T-helper 1 cell (primary cell): Measurements from ENCODE around the gene SSH2.
"Not testable (repeated sequence)": the region's sequence is repeated elsewhere in the genome, so short reads cannot be mapped to it uniquely, and the experiment has no call there.

Source experiments
- DNase-seq, 5 donors: peaks; one replicate each; pipeline ENCODE4 v3.0.0-alpha.2; 2012 to 2020

SSH2 gene

GRCh38 chr17:29870836-29871465 lies 59.1 kb downstream of the SSH2 start:
- no peak for DNase-seq

DNA sequence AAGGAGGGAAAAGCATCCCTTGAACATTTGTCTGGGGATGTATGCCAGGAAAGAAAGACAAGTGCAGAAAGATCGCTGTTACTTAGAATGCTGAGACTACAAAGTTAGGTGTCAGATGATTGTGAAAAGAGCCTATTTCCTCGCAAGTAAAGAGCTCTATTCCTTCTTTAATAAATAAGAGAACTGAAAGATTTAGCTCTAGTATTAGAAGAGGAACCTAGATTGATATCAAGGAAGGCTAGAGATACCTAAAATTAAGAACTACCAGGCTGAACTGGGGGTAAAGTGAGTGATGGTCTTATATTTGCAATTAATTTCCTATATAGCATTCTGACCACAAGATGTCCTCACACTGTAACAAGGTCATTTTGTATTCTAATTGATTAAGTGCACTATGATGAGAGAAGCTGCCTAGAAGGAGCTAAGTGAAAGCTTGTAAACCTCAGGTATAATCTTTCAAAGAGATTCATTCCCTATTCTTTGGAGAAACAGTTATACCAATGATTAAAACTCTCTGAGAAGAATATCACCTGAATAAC lies 62.3 kb downstream of the SSH2 start:
- DNase-seq, result no peak

DNA sequence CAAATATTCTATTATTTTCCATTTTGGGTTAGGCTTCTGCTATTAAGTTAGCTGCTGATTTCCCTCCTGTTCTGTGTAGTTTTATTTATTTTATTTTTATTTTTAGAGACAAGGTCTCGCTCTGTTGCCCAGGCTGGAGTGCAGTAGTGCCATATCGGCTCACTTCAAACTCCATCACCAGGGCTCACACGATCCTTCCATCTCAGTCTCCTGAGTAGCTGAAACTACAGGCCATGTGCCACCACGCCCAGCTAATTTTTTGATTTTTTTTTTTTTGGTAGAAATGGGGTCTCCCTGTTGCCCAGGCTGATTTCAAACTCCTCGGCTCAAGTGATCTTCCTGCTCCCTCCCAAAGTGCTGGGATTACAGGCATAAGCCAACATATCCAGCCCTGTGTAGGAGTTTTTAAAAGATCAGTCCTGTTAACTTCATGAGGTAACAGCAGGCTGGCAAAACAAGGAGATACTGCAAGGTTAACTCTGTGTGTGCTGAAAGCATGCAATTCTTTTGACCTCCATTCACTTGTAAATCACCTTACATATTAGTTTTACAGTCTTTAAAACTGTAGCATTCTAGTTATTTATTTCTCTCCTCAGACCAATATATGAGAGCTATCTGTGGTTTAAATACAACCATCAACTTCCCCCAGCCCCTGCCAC lies 63.2 kb downstream of the SSH2 start:
- DNase-seq, result no peak

DNA sequence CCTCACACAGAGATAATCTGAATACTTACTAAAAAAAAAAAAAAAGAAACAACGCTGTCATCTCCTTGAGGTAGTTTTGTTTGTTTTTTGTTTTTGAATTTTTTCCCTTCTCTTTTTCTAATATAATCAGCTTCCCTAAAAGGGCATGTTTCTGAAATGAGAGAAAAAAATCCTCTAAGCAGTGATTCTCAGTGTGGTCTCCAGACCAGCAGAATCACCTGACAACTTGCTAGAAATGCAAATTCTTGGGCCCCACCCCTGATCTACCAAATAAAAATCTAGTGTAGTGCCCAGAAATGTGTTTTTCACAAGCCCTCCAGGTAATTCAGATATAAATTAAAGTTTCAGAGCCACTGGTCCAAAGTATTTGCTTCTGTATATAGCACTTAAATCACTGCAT lies 65.4 kb downstream of the SSH2 start:
- no peak for DNase-seq

GRCh38 chr17:29864123-29864522 lies 65.9 kb downstream of the SSH2 start:
- DNase-seq, result not testable (repeated sequence)

DNA sequence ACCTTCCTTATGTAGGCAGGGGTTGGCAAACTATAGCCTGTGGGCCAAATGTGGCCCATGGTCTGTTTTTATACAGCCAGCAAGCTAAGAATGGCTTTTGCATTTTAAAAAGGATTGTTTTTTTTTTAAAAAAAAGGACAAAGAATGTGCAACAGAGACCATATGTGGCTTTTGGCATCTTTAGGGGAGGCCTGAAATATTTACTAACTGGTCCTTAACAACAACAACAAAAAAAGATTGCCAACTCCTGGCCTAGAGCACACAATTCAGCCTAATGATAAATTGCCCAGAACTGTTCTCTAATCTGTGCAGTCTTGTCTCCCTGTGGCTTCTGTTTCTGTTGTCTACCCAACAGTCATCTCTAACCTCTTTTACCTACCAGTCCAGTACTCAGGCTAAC lies 67.1 kb downstream of the SSH2 start:
- DNase-seq, result no peak

GRCh38 chr17:29862127-29862526 lies 67.9 kb downstream of the SSH2 start:
- no peak for DNase-seq

GRCh38 chr17:29859445-29859844 lies 70.6 kb downstream of the SSH2 start:
- not testable (repeated sequence) for DNase-seq

- DNase-seq, result no peak
Observed at GRCh38 chr17:29857823-29858222, 72.2 kb downstream of the SSH2 start.

- DNase-seq, result not testable (repeated sequence)
Observed at GRCh38 chr17:29857105-29857504, 72.9 kb downstream of the SSH2 start.

DNA sequence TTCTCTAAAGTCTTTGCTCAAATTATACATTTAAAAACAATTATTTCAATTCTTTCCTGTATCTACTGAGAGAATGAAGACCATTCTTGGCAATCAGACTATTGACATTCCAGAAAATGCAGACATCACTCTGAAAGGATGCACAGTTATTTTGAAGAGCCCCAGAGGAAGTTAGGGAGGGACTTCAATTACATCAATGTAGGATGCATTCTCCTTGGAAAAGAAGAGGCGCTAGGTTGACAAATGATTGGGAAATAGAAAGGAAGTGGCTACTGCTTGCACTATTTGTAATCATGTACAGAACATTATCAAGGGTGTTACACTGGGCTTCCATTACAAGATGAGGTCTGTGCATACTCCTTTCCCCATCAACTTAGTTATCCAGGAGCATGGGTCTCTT lies 74.3 kb downstream of the SSH2 start:
- DNase-seq, result no peak

DNA sequence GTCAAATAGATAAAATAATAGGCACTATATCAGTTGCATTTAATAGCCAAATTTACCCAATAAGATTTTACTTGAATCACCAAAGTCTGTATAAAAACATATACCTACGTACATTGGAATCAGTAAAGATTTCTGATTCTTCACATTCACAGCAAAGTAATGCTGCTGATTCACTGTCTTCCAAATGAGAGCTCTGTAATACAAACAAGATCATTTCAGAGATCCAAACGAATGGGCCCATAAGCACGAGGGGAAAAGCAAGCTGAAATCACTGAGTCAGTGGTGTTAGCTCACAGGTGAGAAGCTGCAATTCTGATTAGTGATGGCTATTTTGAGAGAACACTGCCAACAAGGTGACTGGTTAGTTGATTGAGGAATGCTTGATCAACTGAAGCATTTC lies 81.3 kb downstream of the SSH2 start:
- no peak for DNase-seq

DNA sequence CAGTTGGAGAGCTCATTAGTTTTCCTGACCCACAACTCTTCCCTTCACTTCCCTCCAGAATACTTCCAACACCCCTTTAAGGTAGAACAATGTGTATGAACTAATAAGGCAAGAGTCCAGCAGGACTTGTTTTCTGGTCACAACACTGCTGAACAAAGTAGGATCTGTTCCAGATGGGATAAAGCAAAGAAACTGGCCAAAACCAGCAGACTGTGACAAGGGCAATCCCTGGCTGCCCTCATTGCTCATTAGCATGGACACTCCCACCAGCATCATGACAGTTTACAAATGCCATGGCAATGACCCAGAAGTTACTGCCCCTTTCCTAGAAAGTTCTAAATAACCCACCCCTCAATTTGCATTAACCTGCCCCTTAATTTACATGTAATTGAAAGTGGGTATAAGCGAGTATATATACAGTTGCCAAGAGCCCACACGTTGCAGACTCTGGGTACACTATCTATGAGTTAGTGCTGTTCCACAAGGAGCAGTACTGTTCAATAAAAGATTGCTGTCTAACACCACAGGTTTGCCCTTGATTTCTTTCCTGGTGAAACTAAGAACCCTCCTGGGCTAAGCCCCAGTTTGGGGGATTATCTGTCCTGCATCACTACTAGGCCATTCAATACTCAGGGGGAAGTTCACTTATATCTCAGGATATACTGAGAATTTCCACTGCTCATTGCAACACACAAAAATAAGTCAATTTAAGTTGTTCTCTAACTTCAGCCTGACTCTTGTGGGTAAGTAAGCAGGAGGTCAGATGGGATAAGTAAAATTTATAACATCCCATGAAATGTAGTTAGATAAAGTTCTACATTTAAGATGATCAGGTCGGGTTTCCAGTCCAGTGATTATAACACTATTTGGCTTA lies 82.3 kb downstream of the SSH2 start:
- no peak for DNase-seq

- no peak for DNase-seq
Observed at GRCh38 chr17:29847118-29847517, 82.9 kb downstream of the SSH2 start.

DNA sequence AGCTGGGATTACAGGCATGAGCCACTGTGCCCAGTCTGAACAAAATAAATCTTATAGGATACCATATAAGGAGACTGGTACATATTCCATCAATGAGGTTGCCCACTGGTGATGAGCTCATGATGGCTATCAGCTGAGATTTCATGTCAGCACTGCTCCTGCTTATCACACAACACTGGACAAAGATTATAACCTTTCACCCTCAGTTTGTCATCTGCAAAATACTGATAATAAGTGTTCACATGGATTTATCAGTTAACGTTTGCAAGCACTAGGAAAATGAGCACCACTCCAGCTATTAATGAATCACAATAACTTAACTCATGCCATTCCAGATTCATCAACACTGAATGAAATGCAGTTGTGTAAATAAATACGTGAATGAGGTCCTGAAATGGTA lies 83.7 kb downstream of the SSH2 start:
- DNase-seq, result no peak

GRCh38 chr17:29844339-29845048 lies 85.5 kb downstream of the SSH2 start:
- no peak for DNase-seq

DNA sequence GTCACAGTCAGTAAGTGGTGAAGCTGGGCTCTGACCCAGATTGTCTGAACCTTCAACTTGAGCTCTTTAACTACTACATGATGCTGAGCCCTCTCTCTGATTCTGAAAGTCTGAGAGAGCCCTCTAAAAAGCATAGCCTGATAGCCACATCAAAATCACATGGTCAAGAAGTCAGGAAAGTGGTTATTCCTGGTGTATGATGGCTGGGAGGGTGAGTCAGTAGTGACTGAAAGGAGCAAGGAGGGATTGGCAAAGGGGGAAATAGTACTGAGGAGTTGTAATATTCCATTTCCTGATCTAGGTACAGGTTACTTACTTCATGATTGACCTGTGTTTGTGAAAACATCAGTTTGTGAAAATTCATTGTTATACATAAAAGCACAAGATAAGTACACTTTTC lies 89.1 kb downstream of the SSH2 start:
- no peak for DNase-seq

GRCh38 chr17:29839656-29840055 lies 90.4 kb downstream of the SSH2 start:
- no peak for DNase-seq

DNA sequence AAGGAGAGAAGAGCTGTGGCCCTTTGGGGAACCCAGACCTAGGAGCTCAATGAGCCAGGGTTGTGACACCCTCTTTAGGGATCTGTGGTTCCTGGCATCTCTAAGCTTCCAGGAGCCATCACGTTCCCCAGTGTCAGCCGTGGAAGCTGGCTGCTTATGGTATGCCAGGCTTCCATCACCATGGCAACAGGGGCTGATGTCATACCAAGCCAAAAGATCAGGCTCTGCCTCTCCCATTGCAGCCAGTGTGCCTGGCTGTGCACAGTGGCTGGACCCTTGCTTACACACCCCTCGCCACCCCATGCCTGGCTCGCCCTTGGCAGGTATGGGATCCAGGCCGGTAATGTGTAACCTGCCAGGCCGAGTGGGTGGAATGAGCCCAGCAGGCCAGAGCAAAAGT lies 91.1 kb downstream of the SSH2 start:
- DNase-seq, result no peak

- DNase-seq, result no peak
Observed at GRCh38 chr17:29837531-29837930, 92.5 kb downstream of the SSH2 start.

DNA sequence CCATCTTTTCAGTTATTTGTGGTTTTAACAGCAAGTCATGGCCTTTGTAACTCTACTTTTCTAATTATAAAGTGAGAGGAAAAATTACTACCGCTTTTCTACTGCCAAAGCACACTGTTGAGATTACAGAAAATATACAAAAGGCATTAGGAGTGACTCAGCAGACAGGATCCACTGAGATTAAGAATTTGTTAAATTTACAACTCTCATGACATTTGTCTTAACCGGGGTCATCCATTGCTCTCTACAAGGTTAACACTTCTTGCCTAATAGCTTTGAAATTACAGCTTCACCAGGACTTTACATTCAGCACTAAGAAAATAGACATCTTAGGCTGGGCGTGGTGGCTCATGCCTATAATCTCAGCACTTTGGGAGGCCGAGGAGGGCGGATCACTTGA lies 93.4 kb downstream of the SSH2 start:
- no peak for DNase-seq

DNA sequence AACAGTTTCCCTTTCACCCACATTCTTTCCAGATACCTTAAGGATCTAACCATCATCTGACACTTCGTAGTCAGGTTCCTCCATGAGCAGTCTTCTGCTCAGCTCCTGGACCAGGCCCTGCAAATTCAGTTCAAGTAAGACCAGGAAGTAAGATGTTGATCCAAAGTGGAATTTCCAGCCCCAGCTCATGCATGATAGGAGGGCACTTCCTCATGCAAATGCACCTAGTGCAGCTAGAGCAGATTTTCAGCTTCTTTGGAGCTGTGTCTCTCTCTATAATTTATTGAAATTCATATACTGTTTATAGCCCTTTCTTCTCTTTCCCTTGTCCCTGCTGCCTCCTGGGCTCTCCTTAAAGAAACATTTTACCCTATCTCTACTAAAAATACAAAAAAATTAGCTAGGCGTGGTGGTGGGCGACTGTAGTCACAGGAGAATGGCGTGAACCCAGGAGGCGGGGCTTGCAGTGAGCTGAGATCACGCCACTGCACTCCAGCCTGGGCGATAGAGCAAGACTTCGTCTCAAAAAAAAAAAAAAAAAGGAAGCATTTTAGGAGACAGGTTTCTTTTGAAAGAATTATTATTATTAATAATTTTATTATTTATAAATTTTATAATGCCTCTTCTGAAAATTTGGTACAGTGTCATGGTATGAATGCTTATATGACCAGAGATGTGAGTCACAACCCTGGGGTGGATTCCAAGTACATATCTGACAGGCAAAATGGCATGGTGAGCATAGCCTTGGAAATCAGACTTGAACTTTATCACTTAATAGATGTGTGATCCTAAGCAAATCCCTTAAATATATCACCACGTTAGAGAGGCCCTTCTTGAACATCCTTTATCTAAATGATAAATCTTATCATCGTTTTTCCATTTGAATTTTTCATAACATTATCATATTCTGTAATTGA lies 94.3 kb downstream of the SSH2 start:
- DNase-seq, result no peak
